ENCODE measurements around the gene SLC8A2.

Gene SLC8A2

GRCh38 chr19:47473336-47473735 lies 1.6 kb upstream of the SLC8A2 start:
- H3K4me3 ChIP-seq (ENCODE audit: insufficient read depth in 1 of 2, low read depth in 1 of 2, low read length in 2 of 2) = no peak overlapping the region
- H2AK5ac ChIP-seq (ENCODE audit: low read length, severe bottlenecking) = no peak overlapping the region
- no peak overlapping the region for H2AFZ ChIP-seq (ENCODE audit: low read depth, low read length)
- H3K27me3 ChIP-seq (ENCODE audit: control insufficient read depth in 1 of 2, insufficient read depth in 1 of 2, low read length in 2 of 2) = peaks cover 40 to 54% of the 10 kb centered on the region in 2 experiments
- H3K14ac ChIP-seq (ENCODE audit: low read length in 2 of 2) = no peak overlapping the region
- no peaks in the 10 kb centered on the region for H3K9me3 ChIP-seq (ENCODE audit: control insufficient read depth, low read length)
- no peak overlapping the region for H4K91ac ChIP-seq (ENCODE audit: low read length)
- H3K23ac ChIP-seq (ENCODE audit: low read length in 2 of 2) = no peak overlapping the region
- WGBS = 78% methylated on average over 7 of the region's 10 CpGs
- no peak for DNase-seq
- no peaks in the 10 kb centered on the region for H3K79me1 ChIP-seq (replicated peaks; ENCODE audit: low read length, poor library complexity, severe bottlenecking)
- no peak overlapping the region for H2BK15ac ChIP-seq (ENCODE audit: low read depth, poor library complexity, severe bottlenecking)
- no peak overlapping the region for H3K4me2 ChIP-seq (ENCODE audit: low read length, poor library complexity, severe bottlenecking)
- no peak overlapping the region for H2BK5ac ChIP-seq (ENCODE audit: low read depth, low read length, poor library complexity, severe bottlenecking)
- no peak overlapping the region for H3K27ac ChIP-seq (ENCODE audit: low read length, poor library complexity, severe bottlenecking)
- H3K36me3 ChIP-seq (ENCODE audit: control insufficient read depth in 1 of 2, insufficient read depth in 2 of 2, low read depth in 1 of 2, low read length in 2 of 2) = peaks cover 0 to 5% of the 10 kb centered on the region in 2 experiments
- no peak overlapping the region for H4K8ac ChIP-seq (ENCODE audit: low read length)
- no peak overlapping the region for H3K18ac ChIP-seq (ENCODE audit: low read depth in 1 of 2, low read length in 2 of 2)
- no peak overlapping the region for H2BK120ac ChIP-seq (ENCODE audit: low read depth, low read length)
- peaks cover 6% of the 10 kb centered on the region for H3K4me1 ChIP-seq (ENCODE audit: control insufficient read depth, insufficient read depth, low read depth, low read length)
- H2BK12ac ChIP-seq (ENCODE audit: low read length in 2 of 2) = no peak overlapping the region
- H3K9ac ChIP-seq (ENCODE audit: low read length) = no peak overlapping the region
- H3K4ac ChIP-seq (ENCODE audit: low read depth in 1 of 2, low read length in 2 of 2) = no peak overlapping the region

GRCh38 chr19:47471381-47471732 lies 336 bp downstream of the SLC8A2 start:
- no peak overlapping the region for H2AK5ac ChIP-seq (ENCODE audit: low read length, severe bottlenecking)
- H3K36me3 ChIP-seq (ENCODE audit: control insufficient read depth in 1 of 2, insufficient read depth in 2 of 2, low read depth in 1 of 2, low read length in 2 of 2) = peaks cover 0 to 1% of the 10 kb centered on the region in 2 experiments
- peaks cover 6% of the 10 kb centered on the region for H3K4me1 ChIP-seq (ENCODE audit: control insufficient read depth, insufficient read depth, low read depth, low read length)
- 2% methylated on average over 16 of the region's 16 CpGs for WGBS
- H3K18ac ChIP-seq (ENCODE audit: low read depth in 1 of 2, low read length in 2 of 2) = no peak overlapping the region
- H3K14ac ChIP-seq (ENCODE audit: low read length in 2 of 2) = no peak overlapping the region
- H3K27ac ChIP-seq (ENCODE audit: low read length, poor library complexity, severe bottlenecking) = no peak overlapping the region
- no peak overlapping the region for H4K8ac ChIP-seq (ENCODE audit: low read length)
- H3K79me1 ChIP-seq (replicated peaks; ENCODE audit: low read length, poor library complexity, severe bottlenecking) = no peaks in the 10 kb centered on the region
- no peak overlapping the region for H4K91ac ChIP-seq (ENCODE audit: low read length)
- no peak overlapping the region for H2BK12ac ChIP-seq (ENCODE audit: low read length in 2 of 2)
- H3K23ac ChIP-seq (ENCODE audit: low read length in 2 of 2) = no peak overlapping the region
- no peak overlapping the region for H3K4ac ChIP-seq (ENCODE audit: low read depth in 1 of 2, low read length in 2 of 2)
- H3K27me3 ChIP-seq (ENCODE audit: control insufficient read depth in 1 of 2, insufficient read depth in 1 of 2, low read length in 2 of 2) = peaks cover 54 to 72% of the 10 kb centered on the region in 2 experiments
- H3K4me2 ChIP-seq (ENCODE audit: low read length, poor library complexity, severe bottlenecking) = no peak overlapping the region
- H2AFZ ChIP-seq (ENCODE audit: low read depth, low read length) = no peak overlapping the region
- H2BK5ac ChIP-seq (ENCODE audit: low read depth, low read length, poor library complexity, severe bottlenecking) = no peak overlapping the region
- no peaks in the 10 kb centered on the region for H3K9me3 ChIP-seq (ENCODE audit: control insufficient read depth, low read length)
- no peak overlapping the region for H2BK15ac ChIP-seq (ENCODE audit: low read depth, poor library complexity, severe bottlenecking)
- H3K9ac ChIP-seq (ENCODE audit: low read length) = no peak overlapping the region
- no peak overlapping the region for H2BK120ac ChIP-seq (ENCODE audit: low read depth, low read length)
- no peak overlapping the region for H3K4me3 ChIP-seq (ENCODE audit: insufficient read depth in 1 of 2, low read depth in 1 of 2, low read length in 2 of 2)
- DNase-seq = no peak

- H3K27me3 ChIP-seq (ENCODE audit: control insufficient read depth in 1 of 2, insufficient read depth in 1 of 2, low read length in 2 of 2) = peaks cover 59 to 77% of the 10 kb centered on the region in 2 experiments
- H2AK5ac ChIP-seq (ENCODE audit: low read length, severe bottlenecking) = no peak overlapping the region
- 39% methylated on average over 13 of the region's 13 CpGs for WGBS
- no peaks in the 10 kb centered on the region for H3K36me3 ChIP-seq (ENCODE audit: control insufficient read depth in 1 of 2, insufficient read depth in 2 of 2, low read depth in 1 of 2, low read length in 2 of 2)
- no peak overlapping the region for H3K27ac ChIP-seq (ENCODE audit: low read length, poor library complexity, severe bottlenecking)
- peaks cover 6% of the 10 kb centered on the region for H3K4me1 ChIP-seq (ENCODE audit: control insufficient read depth, insufficient read depth, low read depth, low read length)
- no peak overlapping the region for H2AFZ ChIP-seq (ENCODE audit: low read depth, low read length)
- H2BK15ac ChIP-seq (ENCODE audit: low read depth, poor library complexity, severe bottlenecking) = no peak overlapping the region
- no peak overlapping the region for H4K91ac ChIP-seq (ENCODE audit: low read length)
- no peak overlapping the region for H3K4me2 ChIP-seq (ENCODE audit: low read length, poor library complexity, severe bottlenecking)
- H2BK120ac ChIP-seq (ENCODE audit: low read depth, low read length) = no peak overlapping the region
- H3K4me3 ChIP-seq (ENCODE audit: insufficient read depth in 1 of 2, low read depth in 1 of 2, low read length in 2 of 2) = no peak overlapping the region
- H3K14ac ChIP-seq (ENCODE audit: low read length in 2 of 2) = no peak overlapping the region
- H3K4ac ChIP-seq (ENCODE audit: low read depth in 1 of 2, low read length in 2 of 2) = no peak overlapping the region
- no peak overlapping the region for H2BK5ac ChIP-seq (ENCODE audit: low read depth, low read length, poor library complexity, severe bottlenecking)
- DNase-seq = no peak
- no peak overlapping the region for H3K18ac ChIP-seq (ENCODE audit: low read depth in 1 of 2, low read length in 2 of 2)
- H3K79me1 ChIP-seq (replicated peaks; ENCODE audit: low read length, poor library complexity, severe bottlenecking) = no peaks in the 10 kb centered on the region
- H3K23ac ChIP-seq (ENCODE audit: low read length in 2 of 2) = no peak overlapping the region
- no peak overlapping the region for H3K9ac ChIP-seq (ENCODE audit: low read length)
- H2BK12ac ChIP-seq (ENCODE audit: low read length in 2 of 2) = no peak overlapping the region
- no peaks in the 10 kb centered on the region for H3K9me3 ChIP-seq (ENCODE audit: control insufficient read depth, low read length)
- no peak overlapping the region for H4K8ac ChIP-seq (ENCODE audit: low read length)
These were observed 1.1 kb downstream of the SLC8A2 start for GRCh38 chr19:47470447-47471195.

DNA sequence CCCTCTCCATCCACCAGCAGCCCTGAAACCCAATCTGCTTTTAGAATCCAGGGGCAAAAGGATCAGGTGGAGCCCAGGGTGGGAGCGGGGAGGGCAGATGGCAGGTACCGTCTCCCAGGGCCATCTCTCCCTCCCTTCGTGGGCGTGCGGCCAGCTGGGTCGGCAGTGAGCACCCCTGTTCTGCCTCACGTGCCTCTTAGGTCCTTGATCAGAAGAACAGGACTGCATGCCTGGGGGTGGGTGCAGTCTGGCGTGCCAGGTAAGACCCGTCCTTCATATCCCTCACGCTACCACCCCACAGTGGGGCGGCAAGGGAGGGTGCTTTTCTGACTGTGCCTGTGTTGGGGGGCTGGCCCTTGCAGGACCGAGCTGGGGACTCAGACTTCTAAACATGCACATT lies 2.0 kb downstream of the SLC8A2 start:
- Histone ChIP-seq H3K79me1 (replicated peaks; ENCODE audit: low read length, poor library complexity, severe bottlenecking) (no peaks in the 10 kb centered on the region), H3K4me2 (ENCODE audit: low read length, poor library complexity, severe bottlenecking) (no peak overlapping the region), H2BK5ac (ENCODE audit: low read depth, low read length, poor library complexity, severe bottlenecking) (no peak overlapping the region), H3K14ac (ENCODE audit: low read length in 2 of 2) (no peak overlapping the region), H3K4ac (ENCODE audit: low read depth in 1 of 2, low read length in 2 of 2) (no peak overlapping the region), H2BK15ac (ENCODE audit: low read depth, poor library complexity, severe bottlenecking) (no peak overlapping the region), H3K9me3 (ENCODE audit: control insufficient read depth, low read length) (no peaks in the 10 kb centered on the region), H3K4me3 (ENCODE audit: insufficient read depth in 1 of 2, low read depth in 1 of 2, low read length in 2 of 2) (no peak overlapping the region), H3K27me3 (ENCODE audit: control insufficient read depth in 1 of 2, insufficient read depth in 1 of 2, low read length in 2 of 2) (peaks cover 65 to 85% of the 10 kb centered on the region in 2 experiments), H3K9ac (ENCODE audit: low read length) (no peak overlapping the region), H4K91ac (ENCODE audit: low read length) (no peak overlapping the region), H2AFZ (ENCODE audit: low read depth, low read length) (no peak overlapping the region), H3K4me1 (ENCODE audit: control insufficient read depth, insufficient read depth, low read depth, low read length) (peaks cover 6% of the 10 kb centered on the region), H2AK5ac (ENCODE audit: low read length, severe bottlenecking) (no peak overlapping the region), H3K23ac (ENCODE audit: low read length in 2 of 2) (no peak overlapping the region), H3K36me3 (ENCODE audit: control insufficient read depth in 1 of 2, insufficient read depth in 2 of 2, low read depth in 1 of 2, low read length in 2 of 2) (no peaks in the 10 kb centered on the region), H3K27ac (ENCODE audit: low read length, poor library complexity, severe bottlenecking) (no peak overlapping the region), H2BK12ac (ENCODE audit: low read length in 2 of 2) (no peak overlapping the region), H4K8ac (ENCODE audit: low read length) (no peak overlapping the region), H2BK120ac (ENCODE audit: low read depth, low read length) (no peak overlapping the region), H3K18ac (ENCODE audit: low read depth in 1 of 2, low read length in 2 of 2) (no peak overlapping the region)
- DNase-seq = no peak
- 63% methylated on average over 10 of the region's 12 CpGs for WGBS
